Vagina (tissue), 2 donors: ENCODE data around the gene TSNAXIP1. TPM values are rescaled to one million over a fixed set of nuclear protein-coding genes. Genes with fewer than 3 reads are reported as not detected.

Source experiments
- DNase-seq, 2 donors: peaks; one replicate each; pipeline ENCODE4 v3.0.0-alpha.2; 2017; ENCODE audit errors: extremely low spot score in 2 of 2
- H3K27ac ChIP-seq: fragments of 200-600 bp; sonication (generic); one replicate; pipeline ENCODE4 v1.5.1; 2019
- H3K27me3 ChIP-seq: fragments of 200-600 bp; sonication (generic); one replicate; pipeline ENCODE4 v1.5.1; 2019
- H3K36me3 ChIP-seq, 2 donors: fragments of 200-600 bp; sonication (generic); one replicate each; pipeline ENCODE4 v1.5.1; 2017 to 2019
- H3K4me1 ChIP-seq: fragments of 200-600 bp; sonication (generic); one replicate; pipeline ENCODE4 v1.5.1; 2019
- H3K4me3 ChIP-seq, 2 donors: fragments of 200-600 bp; sonication (generic); 1 replicate in 1 of 2; 2 replicates in 1 of 2; pipeline ENCODE4 v1.5.1; 2016 to 2019
- H3K9me3 ChIP-seq: fragments of 200-600 bp; sonication (generic); one replicate; pipeline ENCODE4 v1.5.1; 2019
- POLR2A ChIP-seq, 2 donors: fragments of 450-650 bp; IDR thresholded peaks; one replicate each; pipeline ENCODE4 v1.6.1; 2017; ENCODE audit warnings: antibody characterized with exemption in 2 of 2, mild to moderate bottlenecking in 2 of 2, moderate library complexity in 2 of 2
- POLR2AphosphoS5 ChIP-seq, 2 donors: sonication (generic); formaldehyde crosslinking; IDR thresholded peaks; one replicate each; pipeline ENCODE4 v1.9.0; 2017; ENCODE audit warnings: antibody characterized with exemption in 2 of 2, mild to moderate bottlenecking in 2 of 2, low read depth in 1 of 2; ENCODE audit not compliant: insufficient read depth in 1 of 2
- intact Hi-C: fragments of 100-400 bp; cut with DNase I; formaldehyde crosslinking; loops from one replicate; pipeline ENCODE4 v1.15.1; 2023
- total RNA-seq: library from RNA; depleted of rRNA; stranded (reverse); fragments of >200 nt; gene quantifications from one replicate; pipeline ENCODE4 v1.2.3, GENCODE V29; 2016
- TF ChIP-seq, protein P1 (sequence below), 3 experiments: fragments of 450-650 bp in 2 of 3; fragments of 200-600 bp in 1 of 3; sonication (generic) in 1 of 3; IDR thresholded peaks; one replicate each; pipeline ENCODE4 v1.5.1; 2017 to 2019; ENCODE audit warnings: antibody characterized with exemption in 3 of 3, mild to moderate bottlenecking in 2 of 3, moderate library complexity in 2 of 3

The TSNAXIP1 gene
- total RNA-seq, 1 donor from 2014 or later: not detected

DNA sequence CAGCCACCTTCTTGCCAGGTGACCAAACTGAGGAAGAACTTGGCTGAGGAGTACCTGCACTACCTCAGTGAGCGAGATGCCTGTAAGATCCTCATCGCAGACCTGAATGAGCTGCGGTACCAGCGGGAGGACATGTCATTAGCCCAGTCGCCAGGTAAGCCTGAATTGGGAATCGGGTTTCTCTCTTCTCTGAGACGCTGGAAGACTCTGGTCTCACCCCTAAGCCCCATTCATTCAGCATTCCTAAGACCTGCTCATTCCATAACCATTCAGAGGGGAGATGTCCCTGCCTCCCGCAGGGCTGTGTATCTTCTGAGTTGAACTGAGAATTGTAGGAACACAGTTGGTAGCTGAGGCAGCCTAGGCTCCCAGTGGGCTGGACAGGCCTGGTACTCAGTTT lies 18.4 kb downstream of the TSNAXIP1 start:
- Histone ChIP-seq H3K4me3 (no peak overlapping the region), H3K9me3 (no peaks in the 10 kb centered on the region)
- intact Hi-C loops: no loop called here

DNA sequence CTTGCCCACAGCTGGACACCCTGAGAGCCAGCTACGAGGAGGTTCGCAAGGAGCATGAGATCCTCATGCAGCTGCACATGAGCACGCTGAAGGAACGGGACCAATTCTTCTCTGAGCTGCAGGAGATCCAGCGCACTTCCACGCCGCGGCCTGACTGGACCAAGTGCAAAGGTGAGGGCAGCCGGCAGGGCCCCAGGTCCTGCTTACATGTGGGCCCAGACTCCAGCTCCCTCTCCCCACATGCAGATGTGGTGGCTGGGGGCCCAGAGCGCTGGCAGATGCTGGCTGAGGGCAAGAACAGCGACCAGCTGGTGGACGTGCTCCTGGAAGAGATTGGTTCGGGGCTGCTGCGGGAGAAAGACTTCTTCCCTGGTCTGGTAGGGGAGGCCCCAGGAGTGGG lies 19.2 kb downstream of the TSNAXIP1 start:
- intact Hi-C loops: no loop called here
- TF ChIP-seq, protein P1, sequence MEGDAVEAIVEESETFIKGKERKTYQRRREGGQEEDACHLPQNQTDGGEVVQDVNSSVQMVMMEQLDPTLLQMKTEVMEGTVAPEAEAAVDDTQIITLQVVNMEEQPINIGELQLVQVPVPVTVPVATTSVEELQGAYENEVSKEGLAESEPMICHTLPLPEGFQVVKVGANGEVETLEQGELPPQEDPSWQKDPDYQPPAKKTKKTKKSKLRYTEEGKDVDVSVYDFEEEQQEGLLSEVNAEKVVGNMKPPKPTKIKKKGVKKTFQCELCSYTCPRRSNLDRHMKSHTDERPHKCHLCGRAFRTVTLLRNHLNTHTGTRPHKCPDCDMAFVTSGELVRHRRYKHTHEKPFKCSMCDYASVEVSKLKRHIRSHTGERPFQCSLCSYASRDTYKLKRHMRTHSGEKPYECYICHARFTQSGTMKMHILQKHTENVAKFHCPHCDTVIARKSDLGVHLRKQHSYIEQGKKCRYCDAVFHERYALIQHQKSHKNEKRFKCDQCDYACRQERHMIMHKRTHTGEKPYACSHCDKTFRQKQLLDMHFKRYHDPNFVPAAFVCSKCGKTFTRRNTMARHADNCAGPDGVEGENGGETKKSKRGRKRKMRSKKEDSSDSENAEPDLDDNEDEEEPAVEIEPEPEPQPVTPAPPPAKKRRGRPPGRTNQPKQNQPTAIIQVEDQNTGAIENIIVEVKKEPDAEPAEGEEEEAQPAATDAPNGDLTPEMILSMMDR (IDR thresholded peaks at IDR 0.05): no peak
- TF ChIP-seq POLR2A (IDR thresholded peaks at IDR 0.05) (no peak), POLR2AphosphoS5 (IDR thresholded peaks at IDR 0.05; ENCODE audit: insufficient read depth in 1 of 2, low read depth in 1 of 2) (no peak)
- DNase-seq: no peak
- Histone ChIP-seq H3K4me1 (no peaks in the 10 kb centered on the region), H3K36me3 (peaks cover 0 to 29% of the 10 kb centered on the region in 2 donors), H3K27ac (no peak overlapping the region), H3K27me3 (no peaks in the 10 kb centered on the region), H3K9me3 (no peaks in the 10 kb centered on the region), H3K4me3 (no peak overlapping the region)

More for the DNA sequence above, 18.4 kb downstream of the TSNAXIP1 start:
- Histone ChIP-seq H3K4me1 (no peaks in the 10 kb centered on the region), H3K27ac (no peak overlapping the region), H3K27me3 (no peaks in the 10 kb centered on the region), H3K36me3 (peaks cover 0 to 21% of the 10 kb centered on the region in 2 donors)
- TF ChIP-seq POLR2AphosphoS5 (IDR thresholded peaks at IDR 0.05; ENCODE audit: insufficient read depth in 1 of 2, low read depth in 1 of 2): no peak
- TF ChIP-seq POLR2A (IDR thresholded peaks at IDR 0.05): no peak
- TF ChIP-seq, protein P1 (IDR thresholded peaks at IDR 0.05): no peak
- no peak for DNase-seq

DNA sequence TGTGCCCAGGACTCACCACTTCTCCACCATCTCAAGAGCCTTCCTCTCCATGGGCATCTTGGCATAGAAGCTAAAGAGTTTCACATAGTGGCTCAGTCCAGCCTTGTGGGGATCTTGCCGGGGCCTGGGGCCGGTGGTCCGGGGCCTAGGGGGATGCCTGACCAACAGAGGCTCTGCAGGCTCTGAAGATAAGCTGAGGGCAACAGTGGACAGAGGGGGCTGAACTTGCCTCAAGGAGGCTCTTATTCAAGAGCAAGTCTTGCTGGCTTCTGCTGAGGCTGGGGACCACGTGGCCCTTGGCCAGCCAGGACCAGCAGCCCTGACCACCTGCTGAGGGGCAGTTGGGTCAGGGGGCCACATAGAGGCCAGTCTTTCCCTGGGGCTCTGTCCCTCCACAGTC lies 22.0 kb downstream of the TSNAXIP1 start:
- no peak overlapping the region for H3K27ac ChIP-seq
- H3K36me3 ChIP-seq: peaks cover 0 to 43% of the 10 kb centered on the region in 2 donors
- no peaks in the 10 kb centered on the region for H3K27me3 ChIP-seq
- no peak overlapping the region for H3K4me3 ChIP-seq
- no peaks in the 10 kb centered on the region for H3K9me3 ChIP-seq
- H3K4me1 ChIP-seq: peaks cover 13% of the 10 kb centered on the region
- DNase-seq: no peak
- TF ChIP-seq, protein P1 (IDR thresholded peaks at IDR 0.05): no peak
- no peak for TF ChIP-seq POLR2A (IDR thresholded peaks at IDR 0.05)
- TF ChIP-seq POLR2AphosphoS5 (IDR thresholded peaks at IDR 0.05; ENCODE audit: insufficient read depth in 1 of 2, low read depth in 1 of 2): no peak
- intact Hi-C loops: no loop called here

DNA sequence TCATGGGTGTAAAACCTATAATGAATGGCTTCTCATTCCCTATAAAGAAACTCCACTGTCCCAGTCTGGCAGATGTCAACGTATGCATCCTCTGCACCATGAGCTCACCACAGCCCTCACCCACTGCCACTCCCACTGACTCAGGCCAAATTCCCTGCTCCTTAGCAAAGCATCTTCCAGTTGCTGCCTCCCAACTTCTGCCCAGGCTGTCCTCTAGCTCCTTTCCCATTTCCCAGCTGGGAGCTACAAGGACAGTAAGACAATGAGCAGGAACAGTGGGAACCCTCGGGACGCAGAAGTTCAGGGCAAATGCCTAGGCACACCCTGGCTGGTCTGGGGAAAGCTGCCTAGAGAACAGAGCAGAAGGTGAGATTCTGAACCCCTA lies 26.3 kb downstream of the TSNAXIP1 start:
- Histone ChIP-seq H3K27ac (peak overlapping the region; percentile 24), H3K36me3 (peaks cover 0 to 32% of the 10 kb centered on the region in 2 donors), H3K4me3 (peak overlapping the region; percentile 64 to 70), H3K9me3 (no peaks in the 10 kb centered on the region), H3K4me1 (peaks cover 20% of the 10 kb centered on the region), H3K27me3 (no peaks in the 10 kb centered on the region)
- no peak for DNase-seq
- TF ChIP-seq POLR2AphosphoS5 (IDR thresholded peaks at IDR 0.05; ENCODE audit: insufficient read depth in 1 of 2, low read depth in 1 of 2) (no peak), POLR2A (IDR thresholded peaks at IDR 0.05) (no peak)
- TF ChIP-seq, protein P1 (IDR thresholded peaks at IDR 0.05): no peak
- intact Hi-C loops: no loop called here

DNA sequence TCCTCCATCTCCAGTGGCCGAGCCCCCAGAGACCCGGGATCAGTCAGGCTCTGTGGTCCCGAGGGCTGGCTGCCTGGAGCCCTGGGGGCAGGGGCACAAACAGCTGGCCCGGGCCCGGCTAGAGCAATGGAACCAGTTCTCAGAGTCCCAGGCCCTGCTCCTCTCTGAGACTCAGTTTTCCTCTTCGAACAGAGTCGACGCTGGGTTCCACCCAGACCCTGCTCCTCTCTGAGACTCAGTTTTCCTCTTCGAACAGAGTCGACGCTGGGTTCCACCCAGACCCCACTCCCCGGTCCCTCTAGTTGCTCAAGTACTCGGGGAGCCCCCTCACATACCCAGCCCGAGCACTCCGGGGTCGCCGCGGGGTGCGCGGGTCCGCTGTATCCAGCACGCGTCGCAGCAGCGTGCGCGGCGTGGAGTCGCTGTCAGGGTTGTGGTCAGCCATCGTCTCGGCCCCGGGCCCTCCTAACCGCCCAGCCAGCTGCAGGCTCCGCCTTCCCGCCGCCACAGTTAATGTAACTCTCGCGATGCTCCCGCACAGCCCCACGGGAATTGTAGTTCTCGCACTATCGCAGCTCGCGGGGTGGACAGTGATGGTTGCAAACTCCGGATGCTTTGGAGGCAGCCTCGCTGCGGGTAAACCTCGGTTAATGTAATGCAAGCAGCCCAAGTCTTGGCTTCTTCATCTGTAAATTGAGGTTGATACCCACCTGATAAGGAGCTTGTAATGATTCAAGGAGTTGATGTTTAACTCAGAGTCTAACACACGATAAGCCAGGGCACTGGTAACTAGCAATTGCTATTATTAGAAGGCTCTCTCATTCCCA lies 26.9 kb downstream of the TSNAXIP1 start:
- peaks cover 0 to 32% of the 10 kb centered on the region in 2 donors for H3K36me3 ChIP-seq
- peak overlapping the region; percentile 64 to 70 for H3K4me3 ChIP-seq
- DNase-seq: no peak
- peak overlapping the region; percentile 24 for H3K27ac ChIP-seq
- TF ChIP-seq, protein P1 (IDR thresholded peaks at IDR 0.05): no peak
- peak in 1 of 2 donors; percentile 49 for TF ChIP-seq POLR2A (IDR thresholded peaks at IDR 0.05)
- peak; percentile 82 to 92 for TF ChIP-seq POLR2AphosphoS5 (IDR thresholded peaks at IDR 0.05; ENCODE audit: insufficient read depth in 1 of 2, low read depth in 1 of 2)
- H3K27me3 ChIP-seq: no peaks in the 10 kb centered on the region
- no peaks in the 10 kb centered on the region for H3K9me3 ChIP-seq
- intact Hi-C loops: no loop called here
- H3K4me1 ChIP-seq: peaks cover 20% of the 10 kb centered on the region
